HepG2 (cell line): Measurements from ENCODE around the gene SLC8A2. TPM values are rescaled to one million over a fixed set of nuclear protein-coding genes. Genes with fewer than 3 reads are reported as not detected.

Experiments
- ATAC-seq: fragments of 200-7000 bp; cut with Tn5 transposase; 3 replicates; pipeline ENCODE4 v1.9.1; 2020; ENCODE audit warnings: mild to moderate bottlenecking, moderate library complexity
- BruUV-seq: library from RNA; stranded (reverse); fragments of 400-500 nt; replicated peaks from 2 replicates; lab custom pipeline; 2021; lab: Mats Ljungman, UMichigan
- CTCF ChIA-PET: fragments of 300-600 bp; formaldehyde crosslinking; extraction: SDS; loops from one replicate; lab custom pipeline; 2021; ENCODE audit warnings: low total read pairs, inconsistent platforms, low intra/inter-chr PET ratio; lab: Yijun Ruan, JAX
- POLR2A ChIA-PET: fragments of 350-600 bp; sonication (Branson Sonifier 250); formaldehyde crosslinking; loops from one replicate; lab custom pipeline; 2020; ENCODE audit warnings: antibody characterized with exemption, inconsistent platforms; lab: Yijun Ruan, JAX
- DNase-seq: peaks from one replicate; pipeline ENCODE4 v3.0.0-alpha.2; 2015; ENCODE audit warnings: low spot score
- FAIRE-seq: peaks from 3 replicates; lab custom pipeline; 2011; peaks lifted over from hg19 to GRCh38; lab: Jason Lieb, UNC
- H2AFZ ChIP-seq: one replicate; pipeline ENCODE4 v1.6.1; 2011; ENCODE audit warnings: low read length, inconsistent platforms
- H3K27ac ChIP-seq: fragments of 300-600 bp; 3 replicates; pipeline ENCODE4 v1.8.0; 2011; ENCODE audit warnings: mixed run types, mild to moderate bottlenecking, mixed read lengths, low read length, inconsistent platforms; ENCODE audit not compliant: insufficient read depth; ENCODE audit errors: extremely low read length
- H3K27me3 ChIP-seq, 2 experiments: fragments of 200-600 bp in 1 of 2; 2 replicates in 1 of 2; 3 replicates in 1 of 2; pipeline versions ENCODE4 v1.6.0 to v1.8.0; 2011; ENCODE audit warnings: low read length in 2 of 2, mild to moderate bottlenecking in 2 of 2, moderate library complexity in 2 of 2, inconsistent platforms in 1 of 2; ENCODE audit not compliant: insufficient read depth in 2 of 2, control insufficient read depth in 1 of 2
- H3K36me3 ChIP-seq, 2 experiments: fragments of 200-600 bp in 1 of 2; replicated peaks in 1 of 2; 2 replicates in 1 of 2; 3 replicates in 1 of 2; pipeline versions ENCODE4 v1.5.1 to v1.8.0; 2011; ENCODE audit warnings: low read length in 2 of 2, inconsistent platforms in 1 of 2; ENCODE audit not compliant: insufficient read depth in 2 of 2, control insufficient read depth in 1 of 2
- H3K4me1 ChIP-seq: 2 replicates; pipeline ENCODE4 v1.5.1; 2012; ENCODE audit warnings: low read length, inconsistent platforms; ENCODE audit not compliant: insufficient read depth
- H3K4me2 ChIP-seq: 2 replicates; pipeline ENCODE4 v1.6.0; 2011; ENCODE audit warnings: low read depth, low read length, inconsistent platforms
- H3K4me3 ChIP-seq, 3 experiments: fragments of 200-600 bp in 1 of 3; sonication (generic), shearing (Covaris generic) in 1 of 3; replicated peaks in 1 of 3; 2 replicates each; pipeline ENCODE4 v1.5.1; 2011 to 2016; ENCODE audit warnings: low read length in 3 of 3, inconsistent platforms in 2 of 3, low read depth in 2 of 3, mild to moderate bottlenecking in 2 of 3, control low read depth in 1 of 3, mixed read lengths in 1 of 3; ENCODE audit not compliant: insufficient read depth in 1 of 3
- H3K79me2 ChIP-seq: one replicate; pipeline ENCODE4 v1.6.1; 2011; ENCODE audit warnings: low read length, inconsistent platforms; ENCODE audit not compliant: insufficient read depth
- H3K9ac ChIP-seq: 2 replicates; pipeline ENCODE4 v1.6.0; 2011; ENCODE audit warnings: mild to moderate bottlenecking, low read depth, low read length, inconsistent platforms; ENCODE audit not compliant: insufficient read depth
- H3K9me3 ChIP-seq: 2 replicates; pipeline ENCODE4 v1.5.1; 2012; ENCODE audit warnings: mild to moderate bottlenecking, low read length
- H4K20me1 ChIP-seq: 2 replicates; pipeline ENCODE4 v1.6.0; 2011; ENCODE audit warnings: inconsistent platforms, mild to moderate bottlenecking, low read length, moderate library complexity; ENCODE audit not compliant: insufficient read depth
- AGO1 ChIP-seq: fragments of 200-400 bp; formaldehyde crosslinking; IDR thresholded peaks from 2 replicates; pipeline ENCODE4 v1.6.1; 2017; ENCODE audit warnings: mild to moderate bottlenecking, low read depth, low read length, moderate library complexity; ENCODE audit not compliant: poor library complexity, severe bottlenecking
- BORCS8-MEF2B ChIP-seq: sonication (generic); formaldehyde crosslinking; IDR thresholded peaks from 2 replicates; pipeline ENCODE4 v1.8.0; 2022; ENCODE audit warnings: mild to moderate bottlenecking, missing genetic modification reagents
- DPF2 ChIP-seq: sonication (generic); formaldehyde crosslinking; IDR thresholded peaks from 2 replicates; pipeline ENCODE4 v1.4.0; 2020; ENCODE audit warnings: mild to moderate bottlenecking, low read depth, missing genetic modification reagents, borderline replicate concordance
- FOXA3 ChIP-seq: IDR thresholded peaks from 2 replicates; pipeline ENCODE4 v1.6.1; 2016; ENCODE audit warnings: missing genetic modification reagents, missing compliant biosample characterization
- FOXP1 ChIP-seq, 2 experiments: fragments of 450-650 bp in 1 of 2; IDR thresholded peaks; 2 replicates each; pipeline ENCODE4 v1.6.1; 2017 to 2018; ENCODE audit warnings: antibody characterized with exemption in 1 of 2
- KLF12 ChIP-seq: sonication (generic); formaldehyde crosslinking; IDR thresholded peaks from 2 replicates; pipeline ENCODE4 v1.4.0; 2020; ENCODE audit warnings: missing genetic modification reagents, borderline replicate concordance
- NR2C2 ChIP-seq: sonication (generic); formaldehyde crosslinking; IDR thresholded peaks from 2 replicates; pipeline ENCODE4 v1.4.0; 2020; ENCODE audit warnings: missing genetic modification reagents, mild to moderate bottlenecking, moderate library complexity, borderline replicate concordance
- PRDM15 ChIP-seq: sonication (generic); formaldehyde crosslinking; IDR thresholded peaks from 2 replicates; pipeline ENCODE4 v1.4.0; 2020; ENCODE audit warnings: missing genetic modification reagents
- RBM39 ChIP-seq: fragments of 200-400 bp; formaldehyde crosslinking; IDR thresholded peaks from one replicate; pipeline ENCODE4 v1.6.1; 2018; ENCODE audit warnings: antibody characterized with exemption, mild to moderate bottlenecking, low read depth, low read length; ENCODE audit not compliant: poor library complexity, severe bottlenecking
- REST ChIP-seq, 2 experiments: IDR thresholded peaks; 2 replicates each; pipeline ENCODE4 v1.6.1; 2011 to 2012; ENCODE audit warnings: low read length in 2 of 2, borderline replicate concordance in 1 of 2, low read depth in 1 of 2, mild to moderate bottlenecking in 1 of 2, moderate library complexity in 1 of 2
- RXRB ChIP-seq: IDR thresholded peaks from 2 replicates; pipeline ENCODE4 v1.6.1; 2016; ENCODE audit warnings: borderline replicate concordance, missing genetic modification reagents, missing compliant biosample characterization
- TBP ChIP-seq: sonication (generic); formaldehyde crosslinking; IDR thresholded peaks from 2 replicates; pipeline ENCODE4 v1.5.0; 2020; ENCODE audit warnings: missing genetic modification reagents
- TEAD3 ChIP-seq: optimal IDR thresholded peaks from 2 replicates; pipeline ENCODE3; 2016; ENCODE audit warnings: borderline replicate concordance
- U2AF1 ChIP-seq: fragments of 200-400 bp; formaldehyde crosslinking; optimal IDR thresholded peaks from 2 replicates; pipeline ENCODE3; 2017; ENCODE audit warnings: mild to moderate bottlenecking, low read depth, low read length
- ZNF792 ChIP-seq: IDR thresholded peaks from 2 replicates; pipeline ENCODE4 v1.6.1; 2016
- ZSCAN9 ChIP-seq: IDR thresholded peaks from 2 replicates; pipeline ENCODE4 v1.6.1; 2016; ENCODE audit warnings: borderline replicate concordance
- WGBS: methylation state at CpG from one replicate; pipeline ENCODE4 v1.1.6; 2017; ENCODE audit warnings: low lambda C conversion rate; 5-methylcytosine and 5-hydroxymethylcytosine counted together
- in situ Hi-C: cut with HindIII; loops from 2 replicates; pipeline ENCODE4 v1.10.0; 2017; ENCODE audit warnings: low pct_unique_long_range_greater_than_20kb; ENCODE audit not compliant: extremely low pct_ligation_motif_present
- intact Hi-C: fragments of 100-400 bp; cut with micrococcal nuclease; formaldehyde crosslinking; loops from one replicate; pipeline ENCODE4 v1.10.0; 2022; ENCODE audit not compliant: unreplicated experiment
- polyA plus RNA-seq, 8 experiments: library from polyadenylated mRNA; depleted of rRNA in 3 of 8; stranded (reverse) in 7 of 8; unstranded in 1 of 8; fragments of >200 nt; fragmentation: Illumina TruSeq in 4 of 8; extraction: Trizol in 4 of 8; gene quantifications; 2 replicates each; pipeline versions ENCODE4 v1.2.1 to v1.2.3, GENCODE V29; 2011 to 2016; ENCODE audit warnings: low read depth in 4 of 8, missing spikeins in 1 of 8, mixed read lengths in 1 of 8; ENCODE audit not compliant: insufficient read depth in 1 of 8
- total RNA-seq, 5 experiments: library from RNA; depleted of rRNA; stranded (reverse); fragments of >200 nt; fragmentation: Illumina TruSeq; extraction: Trizol; gene quantifications; 2 replicates each; pipeline ENCODE4 v1.2.3, GENCODE V29; 2016; ENCODE audit warnings: low read depth in 1 of 5
- TF ChIP-seq, protein P1 (sequence below): sonication (generic); formaldehyde crosslinking; IDR thresholded peaks from 2 replicates; pipeline ENCODE4 v1.4.0; 2020; ENCODE audit warnings: missing genetic modification reagents, borderline replicate concordance

SLC8A2 gene
- total and polyA plus RNA-seq, 2 of the 13 experiments (the other 11 are each of a cell fraction or from before 2014, with no cell fraction given): 0.02 TPM; not detected in 1

- DNase-seq (no peak), FAIRE-seq (no peak), ATAC-seq (no peak)
- 10% methylated on average over 9 of the region's 12 CpGs for WGBS
- CTCF ChIA-PET: no interaction called here
- Histone ChIP-seq H3K27me3 (peaks cover 0 to 26% of the 10 kb centered on the region in 2 experiments), H3K36me3 (no peaks in the 10 kb centered on the region), H4K20me1 (no peaks in the 10 kb centered on the region), H3K4me3 (no peak overlapping the region), H3K27ac (no peak overlapping the region), H2AFZ (no peak overlapping the region), H3K4me2 (no peak overlapping the region), H3K79me2 (no peaks in the 10 kb centered on the region), H3K9me3 (no peaks in the 10 kb centered on the region), H3K9ac (no peak overlapping the region), H3K4me1 (peaks cover 18% of the 10 kb centered on the region; the same call in 1 of the 2 replicates)
- POLR2A ChIA-PET: no interaction called here
- no peak for TF ChIP-seq NR2C2 (CRISPR knock-in tag)
- TF ChIP-seq TBP (CRISPR knock-in tag): no peak
- TF ChIP-seq REST (IDR thresholded peaks at IDR 0.05; ENCODE audit: borderline replicate concordance in 1 of 2, low read depth in 1 of 2, low read length in 2 of 2): no peak; a peak in 1 of 4 replicates
- no peak for TF ChIP-seq FOXA3 (CRISPR knock-in tag)
- TF ChIP-seq PRDM15 (CRISPR knock-in tag): no peak
- TF ChIP-seq TEAD3 (CRISPR knock-in tag): no peak
- TF ChIP-seq ZSCAN9: no peak
- TF ChIP-seq ZNF792 (CRISPR knock-in tag): no peak
- no peak for TF ChIP-seq U2AF1
- no peak for TF ChIP-seq KLF12
- TF ChIP-seq FOXP1 (IDR thresholded peaks at IDR 0.05): no peak
- no peak for TF ChIP-seq FOXP1 (CRISPR knock-in tag; IDR thresholded peaks at IDR 0.05)
- TF ChIP-seq RXRB (CRISPR knock-in tag): no peak
- no peak for TF ChIP-seq DPF2
- TF ChIP-seq RBM39: no peak
- no peak for TF ChIP-seq AGO1
- no peak for TF ChIP-seq BORCS8-MEF2B (CRISPR knock-in tag)
- TF ChIP-seq, protein P1, sequence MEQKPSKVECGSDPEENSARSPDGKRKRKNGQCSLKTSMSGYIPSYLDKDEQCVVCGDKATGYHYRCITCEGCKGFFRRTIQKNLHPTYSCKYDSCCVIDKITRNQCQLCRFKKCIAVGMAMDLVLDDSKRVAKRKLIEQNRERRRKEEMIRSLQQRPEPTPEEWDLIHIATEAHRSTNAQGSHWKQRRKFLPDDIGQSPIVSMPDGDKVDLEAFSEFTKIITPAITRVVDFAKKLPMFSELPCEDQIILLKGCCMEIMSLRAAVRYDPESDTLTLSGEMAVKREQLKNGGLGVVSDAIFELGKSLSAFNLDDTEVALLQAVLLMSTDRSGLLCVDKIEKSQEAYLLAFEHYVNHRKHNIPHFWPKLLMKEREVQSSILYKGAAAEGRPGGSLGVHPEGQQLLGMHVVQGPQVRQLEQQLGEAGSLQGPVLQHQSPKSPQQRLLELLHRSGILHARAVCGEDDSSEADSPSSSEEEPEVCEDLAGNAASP (CRISPR knock-in tag): no peak
- in situ Hi-C loops: no loop called here
- intact Hi-C loops: no loop called here
- no TSS peak for BruUV-seq
These were observed 28.4 kb downstream of the SLC8A2 start for GRCh38 chr19:47443331-47443730.
